NCI-H187 treated with DMSO at 0.1 percent for 48 hours (cell line): ENCODE data around the gene TTC39A.

Experiments
- DNase-seq: peaks from one replicate; lab custom pipeline; 2025; lab: John Stamatoyannopoulos, UW

TTC39A gene

DNA sequence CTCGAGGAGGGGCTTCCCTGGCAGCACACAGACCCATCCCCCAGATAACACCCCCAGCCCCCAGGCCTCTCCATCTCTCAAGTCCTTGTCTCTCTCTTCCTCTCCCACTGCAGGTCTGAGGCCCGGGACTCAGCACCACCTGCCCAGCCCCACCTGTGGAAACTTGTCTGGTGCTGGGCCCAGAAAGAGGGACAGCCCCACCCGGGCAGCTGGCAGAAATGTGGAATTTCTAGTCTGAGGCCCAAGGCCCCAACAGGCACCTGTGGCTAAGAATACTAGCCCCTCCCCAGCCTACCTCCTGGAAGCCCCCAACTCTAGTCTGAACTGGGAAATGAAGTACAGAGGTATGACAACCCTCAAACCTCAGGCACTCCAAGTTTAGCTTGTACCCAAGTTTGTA is 15.4 kb downstream of the TTC39A start:
- no peak for DNase-seq

DNA sequence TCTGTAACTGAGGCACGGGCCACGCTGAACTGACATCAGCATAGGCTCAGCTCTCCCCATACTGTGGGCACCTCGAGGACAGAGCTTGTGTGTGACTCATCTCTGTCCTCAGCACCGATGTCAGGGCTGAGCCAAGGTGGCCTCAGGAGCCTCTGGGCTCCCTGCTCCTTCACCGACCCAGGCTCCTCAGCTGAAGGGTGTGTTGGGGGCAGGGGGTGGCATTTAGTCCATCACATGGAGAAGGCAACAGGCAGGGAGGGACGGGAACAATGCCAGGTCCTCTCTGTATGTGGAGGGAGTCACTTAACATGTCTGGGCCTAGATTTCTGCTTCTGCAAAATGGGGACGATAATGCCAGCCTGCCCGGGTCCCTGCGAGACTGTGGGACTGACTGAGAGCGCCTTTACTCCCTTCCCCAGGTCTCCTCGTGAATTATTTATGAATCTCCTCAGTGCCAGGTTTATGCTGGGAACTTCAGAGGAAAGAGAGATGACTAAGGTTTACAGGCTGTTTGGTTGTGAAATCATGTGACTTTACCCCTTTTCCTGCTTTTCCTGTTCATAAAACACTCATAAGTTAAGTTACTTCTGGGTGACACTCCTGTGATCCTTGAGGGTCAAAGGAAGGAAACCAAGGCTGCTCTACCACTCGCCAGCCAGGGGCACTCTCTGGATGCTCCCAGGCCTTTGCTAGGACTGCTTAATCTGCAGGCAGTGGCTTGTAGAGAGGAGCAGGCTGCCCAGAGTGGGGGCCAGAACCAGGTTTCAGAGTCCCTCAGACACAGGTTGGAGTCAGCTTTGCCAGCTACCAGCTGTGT is 16.2 kb downstream of the TTC39A start:
- DNase-seq, result no peak

DNA sequence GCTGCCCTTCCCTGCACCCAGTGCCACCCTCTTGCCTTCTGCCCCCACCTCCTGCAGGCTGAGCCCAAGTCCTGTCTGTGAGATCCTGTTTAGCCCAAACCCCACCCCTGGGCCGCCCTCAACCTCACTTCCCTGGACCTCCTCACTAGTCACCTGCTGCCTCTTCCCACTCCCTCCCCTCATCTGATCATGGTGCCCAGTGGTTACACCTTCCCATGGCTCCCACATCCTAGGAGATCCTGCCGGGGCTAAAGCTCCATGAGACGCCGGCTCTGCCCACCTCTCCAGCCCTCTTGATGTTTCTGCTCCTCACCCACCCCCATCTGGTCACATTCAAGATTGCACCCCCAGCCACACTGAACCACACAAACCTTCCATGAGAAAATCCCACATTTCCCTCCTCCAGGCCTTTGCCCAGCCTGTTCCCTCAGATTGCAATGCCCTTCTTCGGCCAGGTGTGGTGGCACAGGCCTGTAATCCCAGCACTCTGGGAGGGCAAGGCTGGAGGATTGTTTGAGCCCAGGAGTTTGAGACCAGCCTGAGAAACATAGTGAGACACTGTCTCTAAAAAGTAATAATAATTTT is 17.0 kb downstream of the TTC39A start:
- DNase-seq, result no peak

DNA sequence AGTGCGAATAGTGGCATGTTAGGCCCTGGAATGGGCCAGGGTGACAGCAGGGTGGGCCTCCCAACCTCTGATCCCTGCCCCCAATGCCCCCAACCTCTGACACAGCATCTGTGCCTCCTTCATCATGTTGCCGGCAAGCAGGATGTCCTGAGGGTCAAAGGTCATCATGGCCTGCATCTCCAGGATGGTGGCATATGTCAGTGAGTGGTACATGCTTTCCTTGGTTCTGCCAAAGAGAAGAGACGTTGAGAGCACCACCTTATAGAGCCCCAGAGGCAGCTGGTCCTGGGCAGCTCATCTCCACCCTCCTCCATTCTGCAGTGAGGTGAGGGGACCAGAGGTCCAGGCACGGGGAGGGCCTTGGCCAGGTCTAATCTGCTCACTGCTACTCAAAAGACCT is 17.6 kb downstream of the TTC39A start:
- no peak for DNase-seq

DNA sequence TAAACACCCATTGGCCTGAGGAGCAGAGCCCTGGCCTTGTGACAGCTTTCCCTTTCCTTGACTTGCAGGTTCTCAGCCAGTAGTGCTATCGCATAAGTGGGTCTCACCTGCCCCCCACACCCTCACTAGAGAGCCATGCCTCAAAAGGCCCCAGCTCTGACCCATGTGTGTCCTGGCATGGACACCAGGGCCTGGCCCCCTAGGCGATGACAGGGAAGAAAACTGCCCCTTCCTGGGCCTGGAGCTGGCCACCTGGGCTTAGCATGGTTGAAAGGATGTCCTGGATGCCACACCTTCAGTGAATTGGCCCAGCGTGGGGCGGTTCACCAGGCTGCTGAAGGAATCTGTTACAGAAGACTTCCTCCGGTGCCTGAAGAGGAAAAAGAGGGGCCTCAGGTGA is 18.5 kb downstream of the TTC39A start:
- no peak for DNase-seq

DNA sequence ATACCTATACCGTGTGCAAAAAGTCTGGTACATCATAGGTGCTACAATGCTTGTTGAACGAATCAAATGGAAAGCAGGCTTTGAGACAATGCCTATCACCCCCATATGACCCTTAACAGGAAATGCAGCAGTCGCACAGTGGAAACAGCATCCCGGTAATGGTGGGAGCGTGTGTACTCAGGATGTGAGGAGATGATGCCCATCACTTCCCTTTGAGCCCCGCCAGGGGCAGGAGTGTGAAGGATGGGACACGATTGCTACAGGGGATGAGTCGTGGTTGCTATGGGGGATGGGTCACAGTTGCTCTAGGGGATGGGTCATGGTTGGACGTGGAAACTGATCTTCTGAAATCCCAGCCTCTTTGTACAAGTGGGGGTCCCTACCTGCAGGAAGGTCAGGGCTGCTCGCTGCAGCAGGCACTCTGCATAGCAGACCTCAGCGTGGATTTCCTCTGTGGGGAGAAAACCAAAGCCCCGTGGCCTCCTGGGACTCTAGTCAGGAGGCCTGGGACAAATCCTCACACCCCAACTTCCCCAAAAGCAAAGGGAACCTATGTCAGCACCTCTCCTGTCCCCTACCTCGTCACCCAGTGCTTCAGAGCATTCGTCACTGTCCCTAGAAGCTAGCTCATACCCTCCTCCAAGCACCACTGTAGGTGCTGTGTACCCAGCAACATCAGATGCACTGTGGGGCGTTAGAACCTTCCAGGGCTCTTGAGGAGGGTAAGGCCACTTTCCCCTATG is 19.3 kb downstream of the TTC39A start:
- DNase-seq, result no peak

DNA sequence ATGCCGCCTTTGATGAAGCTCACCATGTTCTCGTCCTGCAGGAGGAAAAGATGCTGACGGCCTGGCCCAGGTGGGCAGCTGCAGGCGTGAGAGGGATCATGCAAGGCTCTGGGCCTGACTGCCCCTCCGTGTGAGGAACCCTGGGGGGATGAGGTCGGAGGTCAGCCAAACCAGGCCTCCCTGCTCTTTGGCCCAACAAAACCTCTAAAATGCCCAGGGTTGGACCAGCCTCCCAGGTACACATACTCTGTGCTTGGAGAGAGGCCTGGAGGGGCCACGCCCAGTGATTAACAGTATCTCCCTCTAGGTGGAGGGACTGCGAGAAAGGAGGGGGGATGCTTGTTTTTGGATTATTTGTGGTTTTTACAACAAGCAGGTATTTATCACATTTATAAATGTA is 21.1 kb downstream of the TTC39A start:
- no peak for DNase-seq

DNA sequence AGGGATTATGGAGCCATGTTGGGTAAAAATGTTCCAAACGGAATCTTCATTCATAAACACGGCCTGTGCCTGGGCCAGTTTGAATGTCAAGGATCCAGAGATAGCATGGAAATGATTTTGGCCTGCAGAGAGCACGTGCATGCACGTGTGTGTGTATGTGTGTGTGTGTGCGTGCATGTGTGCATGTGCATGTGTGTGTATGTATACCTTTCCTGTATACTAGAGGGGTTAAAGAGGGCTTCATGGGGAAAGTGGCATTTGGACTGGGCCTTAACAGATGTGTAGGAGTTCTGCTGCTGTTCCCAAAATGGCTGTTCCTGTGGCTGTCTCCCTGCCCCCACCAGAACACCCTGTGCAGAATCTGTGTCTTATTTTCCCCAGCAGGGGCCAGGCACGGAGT is 21.7 kb downstream of the TTC39A start:
- no peak for DNase-seq

DNA sequence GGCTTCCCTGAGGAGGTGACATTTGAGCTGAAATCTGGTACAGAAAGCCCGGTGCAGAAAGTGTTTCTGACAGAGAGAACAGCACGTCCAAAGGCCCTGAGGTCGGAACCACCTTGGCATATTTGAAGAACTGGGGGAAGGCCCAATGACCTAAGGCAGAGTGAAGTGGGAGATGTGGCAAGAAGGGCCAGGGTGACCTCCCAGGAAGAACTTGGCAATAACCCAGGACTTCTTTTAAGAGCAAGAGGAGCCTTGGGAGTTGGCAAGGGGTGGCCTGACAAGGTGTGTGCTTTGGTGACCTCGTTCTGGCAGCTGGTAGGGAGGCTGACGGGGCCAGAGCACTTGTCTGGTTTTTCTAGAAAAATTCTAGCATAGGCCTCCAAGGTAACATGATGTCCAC is 23.4 kb downstream of the TTC39A start:
- no peak for DNase-seq

DNA sequence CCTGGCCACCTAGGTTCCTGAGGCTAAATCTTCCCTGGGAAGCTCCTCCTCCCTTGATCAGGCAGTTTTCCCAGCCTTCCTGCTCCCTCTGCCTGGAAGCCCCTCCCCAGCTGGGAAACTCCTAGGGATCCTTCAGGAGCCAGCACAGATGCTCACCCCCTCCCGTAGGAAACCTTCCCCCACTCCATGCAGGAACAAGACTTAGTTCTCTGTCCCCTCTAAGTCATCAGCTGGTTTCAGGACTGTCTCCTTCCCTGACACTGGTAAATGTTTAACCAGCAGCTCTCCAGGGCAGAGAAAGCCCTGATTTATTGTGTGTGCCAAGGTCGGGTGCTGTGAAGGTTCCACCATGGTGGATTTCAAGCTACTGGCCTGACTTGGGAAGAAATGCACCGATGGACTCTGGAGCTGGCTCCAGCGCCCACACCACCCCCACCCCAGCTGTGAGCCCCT is 25.0 kb downstream of the TTC39A start:
- DNase-seq, result no peak

DNA sequence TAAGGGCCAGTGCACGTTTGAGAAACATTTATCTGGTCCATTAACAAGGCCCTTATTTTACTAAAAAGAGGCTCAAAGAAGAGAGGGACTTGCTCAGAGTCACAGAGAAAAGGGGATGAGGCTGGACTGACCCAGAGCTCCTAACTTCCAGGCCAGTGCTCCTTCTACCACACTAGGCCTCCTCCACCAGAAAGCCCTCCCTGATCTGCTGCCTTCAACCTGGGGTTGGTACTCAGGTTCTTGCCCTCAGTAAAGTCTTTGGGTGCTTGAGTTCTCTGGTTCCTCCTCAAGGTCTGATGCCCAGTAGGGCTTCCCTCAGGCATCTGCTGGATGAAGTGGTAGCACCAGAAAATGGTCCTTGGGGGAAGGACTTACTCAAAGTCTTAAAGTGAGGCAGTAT is 26.0 kb downstream of the TTC39A start:
- DNase-seq, result no peak

DNA sequence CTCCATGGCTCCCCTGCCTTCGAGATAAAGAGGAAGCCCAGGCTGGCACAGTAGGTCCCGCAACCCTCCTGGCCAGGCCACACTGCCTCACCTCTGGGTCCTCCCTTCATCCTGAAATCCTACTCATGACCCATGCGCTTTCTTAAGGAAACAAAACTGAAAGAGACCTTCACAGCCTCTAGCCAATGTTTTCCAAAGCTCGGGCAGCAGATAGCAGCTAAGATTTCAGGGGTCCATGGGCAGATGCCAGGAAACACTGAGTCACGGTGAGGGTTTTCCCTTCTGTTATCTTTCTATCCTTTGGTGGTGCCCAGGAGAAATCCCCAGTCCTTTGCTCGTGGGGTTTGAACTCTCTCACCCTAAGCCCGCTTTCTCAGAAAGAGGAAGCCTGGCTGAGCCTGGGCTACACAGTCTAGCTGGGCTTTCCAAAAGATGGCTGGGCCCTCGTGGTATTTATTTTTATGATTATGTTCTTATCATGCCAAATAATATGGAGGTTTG is 26.6 kb downstream of the TTC39A start:
- DNase-seq, result no peak

DNA sequence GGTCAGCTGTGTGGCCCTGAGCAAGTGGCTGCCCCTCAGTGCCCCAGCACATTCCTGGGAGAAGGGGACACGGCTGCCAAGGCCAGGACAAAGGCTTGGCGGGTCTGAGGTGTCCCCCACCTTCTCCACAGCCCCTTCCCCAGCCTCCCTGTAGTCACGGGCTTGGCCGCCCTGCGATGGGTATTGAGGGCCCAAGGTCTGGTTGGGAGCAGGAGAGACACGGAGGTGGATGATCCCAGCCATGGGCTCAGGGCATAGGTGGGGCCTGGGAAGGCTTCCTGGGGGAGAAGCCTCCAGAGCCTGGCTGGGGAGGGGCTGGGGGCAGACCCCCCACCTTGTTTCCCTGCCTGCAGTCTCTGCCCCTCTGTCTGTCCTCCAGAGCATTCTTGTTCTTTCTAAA is 27.0 kb downstream of the TTC39A start:
- no peak for DNase-seq

DNA sequence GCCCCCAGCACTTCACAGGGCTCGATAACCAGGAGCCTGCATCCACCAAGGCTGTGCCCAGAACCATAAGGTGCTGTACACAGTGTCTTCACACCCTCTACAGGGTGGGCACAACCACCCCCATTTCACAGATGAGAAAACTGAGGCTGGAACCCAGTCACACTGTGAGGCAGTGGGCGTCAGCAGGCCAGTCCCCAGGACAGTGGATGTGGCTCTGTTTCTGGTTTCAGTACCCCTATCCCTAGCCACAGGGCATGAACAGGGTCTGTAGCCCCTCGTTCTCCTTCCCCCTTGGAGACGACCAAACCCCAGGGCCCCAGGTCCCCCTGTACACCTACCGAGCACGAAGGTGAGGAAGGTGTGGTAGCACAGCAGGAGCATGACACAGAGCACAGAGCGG is 27.6 kb downstream of the TTC39A start:
- DNase-seq, result no peak

DNA sequence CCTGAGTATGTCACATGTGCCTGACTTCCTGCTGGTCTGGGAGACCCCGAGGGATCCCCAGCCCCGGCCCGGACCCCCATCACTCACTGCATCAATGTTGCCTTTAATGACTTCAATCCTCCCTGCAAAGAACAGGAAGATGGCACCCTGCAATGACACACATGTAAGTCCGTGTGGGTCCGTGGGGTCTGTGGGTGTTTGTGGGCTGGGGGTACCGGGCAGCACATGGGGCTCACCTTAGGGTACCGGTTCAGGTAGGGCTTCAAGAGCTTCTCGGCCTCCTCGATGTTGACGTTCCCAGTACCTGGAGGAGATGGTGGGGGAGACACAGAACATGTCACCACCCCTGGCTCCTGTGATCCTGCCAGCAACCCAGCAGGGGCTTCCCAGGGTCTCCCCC is 28.1 kb downstream of the TTC39A start:
- DNase-seq, result no peak

DNA sequence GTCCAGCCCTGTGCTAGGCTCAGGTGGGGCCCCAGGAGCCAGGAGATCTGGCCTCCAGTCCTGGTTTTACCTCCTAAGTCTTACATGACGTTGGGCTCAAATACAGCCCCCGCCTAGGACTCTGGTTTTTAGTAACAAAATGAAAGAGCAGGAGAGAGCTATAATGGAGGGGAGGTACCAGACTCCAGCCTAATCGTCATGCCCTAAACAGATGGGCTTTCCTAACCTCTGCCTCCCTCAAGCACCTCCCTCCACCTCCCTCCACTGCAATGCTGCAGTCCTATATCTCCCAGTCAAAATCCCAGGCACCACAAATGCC is 28.6 kb downstream of the TTC39A start:
- DNase-seq, result no peak

DNA sequence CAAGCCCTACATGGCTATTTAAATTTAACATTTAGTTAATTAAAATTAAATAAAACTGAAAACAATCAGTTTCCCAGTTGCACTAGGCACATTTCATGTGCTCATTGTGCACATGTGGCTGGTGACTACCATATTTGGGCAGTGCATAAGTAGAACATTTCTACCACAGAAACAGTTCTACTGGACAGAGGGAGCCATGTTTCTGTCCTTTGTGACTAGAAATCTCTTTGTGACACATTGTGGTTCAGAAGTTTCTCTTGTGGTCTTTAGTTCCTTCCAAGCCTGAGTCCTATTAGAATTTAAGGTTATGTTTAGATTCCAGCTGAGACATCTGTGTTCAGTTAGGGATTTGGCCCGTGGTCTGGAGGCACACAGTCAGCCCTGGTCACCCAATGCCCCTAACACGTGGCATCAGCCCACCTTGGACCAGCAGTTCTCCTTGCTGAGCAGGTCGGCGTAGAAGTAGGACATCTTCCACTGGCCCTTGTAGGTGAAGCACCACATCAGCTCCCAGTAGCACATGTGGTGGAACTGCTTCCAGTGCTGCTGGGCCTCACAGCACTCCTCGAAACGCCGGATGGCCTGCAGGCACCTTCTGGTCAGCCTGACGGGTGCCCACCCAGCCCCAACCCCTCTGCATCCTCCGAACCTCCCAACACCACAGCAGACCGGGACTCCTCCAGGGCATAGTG is 29.1 kb downstream of the TTC39A start:
- no peak for DNase-seq

DNA sequence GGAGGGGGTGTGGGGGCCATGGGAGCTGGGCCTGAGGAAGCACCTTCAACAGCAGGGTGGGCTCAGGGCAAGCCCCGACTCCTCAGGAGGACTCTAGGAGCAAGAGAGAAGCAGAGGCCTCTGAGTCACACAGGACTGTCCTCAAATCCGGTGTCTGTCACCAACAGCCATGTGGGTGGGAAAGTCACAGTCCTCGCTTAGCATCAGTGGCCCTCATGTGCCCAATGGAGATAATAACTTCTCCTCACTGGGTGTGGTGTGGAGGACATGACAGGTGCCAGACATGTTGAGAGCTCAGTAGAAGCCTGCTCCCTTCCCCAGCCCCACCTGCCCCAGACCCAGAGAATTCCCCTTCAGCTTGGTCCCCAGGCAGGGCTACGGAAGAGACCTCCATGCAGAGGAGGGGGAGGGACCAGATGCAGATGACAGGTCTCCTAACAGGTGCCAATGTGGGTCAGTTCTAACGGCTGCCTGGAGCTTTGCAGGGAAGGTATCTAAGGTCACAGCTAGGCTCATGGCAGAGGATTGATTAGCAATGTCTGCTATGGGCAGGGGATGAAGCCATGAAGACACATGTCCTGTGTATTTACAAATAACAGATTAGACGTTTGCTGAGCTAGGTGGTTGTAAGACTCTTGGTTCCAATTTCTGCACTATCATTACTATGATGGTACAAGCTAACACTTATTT is 30.2 kb downstream of the TTC39A start:
- no peak for DNase-seq

DNA sequence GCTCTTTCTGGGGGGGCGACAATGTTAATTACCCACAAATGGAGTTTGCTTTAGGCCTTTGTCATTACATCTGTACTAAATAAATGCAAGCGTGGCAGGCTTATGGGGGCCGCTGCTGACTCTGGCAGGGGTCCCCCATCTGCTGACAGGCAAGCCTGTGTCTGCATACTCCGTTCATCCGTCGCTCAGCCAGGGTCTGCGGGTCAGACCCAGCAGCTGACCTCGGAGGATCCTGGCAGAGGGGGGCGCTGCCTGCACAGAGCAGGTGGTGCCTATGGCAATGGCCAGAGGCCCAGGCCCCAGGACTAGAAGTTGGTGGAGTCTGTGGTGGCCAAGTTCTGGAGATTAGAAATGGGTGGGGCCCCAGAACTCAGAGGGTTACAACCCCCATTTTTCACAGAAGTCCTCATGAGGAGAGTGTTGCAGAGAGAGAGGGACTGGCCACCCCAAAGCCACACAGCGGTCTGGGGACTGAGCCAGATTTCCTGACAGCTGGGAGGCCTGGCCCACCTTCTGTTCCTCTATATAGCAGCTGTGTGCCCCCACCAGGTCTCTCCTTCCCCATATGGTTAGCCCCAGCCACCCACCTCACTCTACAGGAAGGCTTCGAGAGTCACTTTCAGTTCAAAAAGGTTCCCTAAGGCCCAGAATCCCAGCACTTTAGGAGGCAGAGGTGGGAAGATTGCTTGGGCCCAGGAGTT is 31.0 kb downstream of the TTC39A start:
- no peak for DNase-seq

DNA sequence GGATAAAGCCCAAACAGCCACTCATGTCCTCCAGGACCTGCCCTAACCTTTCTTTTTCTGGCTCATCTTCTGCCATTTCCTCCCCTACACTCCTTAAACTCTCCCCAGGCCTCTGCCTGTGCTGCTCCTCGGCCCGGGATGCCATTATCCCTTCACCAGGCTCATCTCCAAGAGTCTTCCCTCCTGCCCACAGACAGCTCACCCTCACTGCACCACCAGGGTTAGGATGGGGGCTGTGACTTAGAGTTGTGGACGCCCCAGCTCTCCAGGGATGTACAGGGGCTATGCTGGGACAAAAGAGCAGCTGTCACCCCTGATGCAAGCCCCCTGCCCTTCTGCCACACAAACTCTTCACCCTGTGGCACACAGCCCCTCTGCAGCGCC is 32.0 kb downstream of the TTC39A start:
- DNase-seq, result no peak
